PC-3 (cell line): ENCODE results near the gene DLEC1.

Experiments
- CTCF ChIP-seq: fragments of 300-600 bp; sonication (generic); conservative IDR thresholded peaks from 2 replicates; pipeline ENCODE4 v1.5.1; 2017; ENCODE audit warnings: antibody characterized with exemption, low read depth, mild to moderate bottlenecking, low read length
- EZH2 ChIP-seq: fragments of 300-600 bp; sonication (generic); IDR thresholded peaks from one replicate; pipeline ENCODE4 v1.6.1; 2017; ENCODE audit warnings: antibody characterized with exemption, mild to moderate bottlenecking, low read length; ENCODE audit not compliant: unreplicated experiment
- EZH2phosphoT487 ChIP-seq: fragments of 300-600 bp; sonication (generic); IDR thresholded peaks from 2 replicates; pipeline ENCODE4 v1.6.1; 2018; ENCODE audit warnings: mild to moderate bottlenecking, antibody characterized with exemption, low read length, borderline replicate concordance

DNA sequence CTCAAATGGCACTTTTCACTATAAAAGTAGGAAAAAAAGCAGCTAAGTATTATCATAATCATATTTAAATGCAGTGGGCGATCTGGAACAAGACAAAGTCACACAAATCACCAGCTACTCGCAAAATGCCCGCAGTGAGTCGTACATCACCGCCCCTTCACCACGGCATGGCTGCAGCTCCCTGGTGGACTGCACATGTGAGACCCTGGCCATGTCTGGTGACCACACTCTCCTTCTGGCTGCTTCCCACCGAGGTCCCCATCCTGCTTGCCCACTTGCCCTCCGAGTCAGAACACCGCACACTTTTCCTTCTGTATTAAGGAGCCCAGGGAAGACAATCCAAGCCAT lies 59.3 kb downstream of the DLEC1 start:
- TF ChIP-seq CTCF = no peak
- no peak for TF ChIP-seq EZH2phosphoT487
- no peak for TF ChIP-seq EZH2
